ENCODE data around the gene MPL.

Gene MPL

DNA sequence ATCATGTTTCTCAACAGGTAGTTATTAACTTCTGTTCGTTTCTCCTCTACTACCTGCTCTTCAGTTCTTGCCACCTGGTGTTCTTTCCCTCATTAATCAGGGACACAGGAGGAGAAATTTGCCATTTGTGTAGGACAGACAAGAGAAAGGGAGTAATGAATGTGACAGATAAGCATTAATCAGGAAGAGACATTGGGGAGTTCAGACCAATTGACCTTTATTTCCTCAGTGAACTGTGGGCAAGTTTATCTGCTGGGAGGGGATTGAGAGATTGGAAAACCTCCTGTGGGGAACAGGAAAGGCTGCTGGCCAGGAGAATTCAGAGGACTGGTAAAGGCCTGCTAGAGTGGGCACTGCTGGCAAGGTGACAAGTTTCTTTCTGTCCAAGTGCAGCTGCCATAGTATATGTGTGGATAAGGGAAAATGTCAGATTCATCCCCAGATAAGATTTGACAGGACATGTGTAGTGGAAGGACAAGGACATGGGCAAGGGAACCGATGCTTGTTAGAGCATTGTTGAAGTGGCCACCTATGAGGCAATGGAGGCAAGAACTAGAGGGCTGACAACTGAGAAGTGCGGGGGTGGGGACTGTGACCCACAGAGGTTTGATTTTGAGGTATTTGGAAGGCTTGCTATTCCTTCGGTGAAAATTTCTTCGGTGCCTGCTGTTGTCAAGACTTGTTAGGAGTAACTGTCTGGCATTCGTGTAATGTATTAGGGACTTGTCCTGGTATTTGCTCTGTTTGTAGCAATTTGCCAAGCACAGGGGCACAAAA lies 64.7 kb downstream of the MPL start:
- no peak for TF ChIP-seq CTCF (IDR thresholded peaks at IDR 0.05; ENCODE audit: low read depth, low read length)
- no peak for DNase-seq (ENCODE audit: extremely low read depth, low read depth)

Measured in AG09319 (cell line).